OCI-LY7 (cell line): ENCODE results near the gene TUBGCP5.

Experiments
- EZH2phosphoT487 ChIP-seq: fragments of 200-600 bp; sonication (generic); IDR thresholded peaks from 2 replicates; pipeline ENCODE4 v1.6.1; 2018; ENCODE audit warnings: low read depth, borderline replicate concordance, mild to moderate bottlenecking, mixed run types, antibody characterized with exemption, low read length, moderate library complexity, mixed read lengths
- TF ChIP-seq, protein P1 (sequence below): fragments of 200-600 bp; sonication (generic); conservative IDR thresholded peaks from 2 replicates; pipeline ENCODE4 v1.5.1; 2014; ENCODE audit warnings: mild to moderate bottlenecking, antibody characterized with exemption, low read length, moderate library complexity, mixed read lengths

DNA sequence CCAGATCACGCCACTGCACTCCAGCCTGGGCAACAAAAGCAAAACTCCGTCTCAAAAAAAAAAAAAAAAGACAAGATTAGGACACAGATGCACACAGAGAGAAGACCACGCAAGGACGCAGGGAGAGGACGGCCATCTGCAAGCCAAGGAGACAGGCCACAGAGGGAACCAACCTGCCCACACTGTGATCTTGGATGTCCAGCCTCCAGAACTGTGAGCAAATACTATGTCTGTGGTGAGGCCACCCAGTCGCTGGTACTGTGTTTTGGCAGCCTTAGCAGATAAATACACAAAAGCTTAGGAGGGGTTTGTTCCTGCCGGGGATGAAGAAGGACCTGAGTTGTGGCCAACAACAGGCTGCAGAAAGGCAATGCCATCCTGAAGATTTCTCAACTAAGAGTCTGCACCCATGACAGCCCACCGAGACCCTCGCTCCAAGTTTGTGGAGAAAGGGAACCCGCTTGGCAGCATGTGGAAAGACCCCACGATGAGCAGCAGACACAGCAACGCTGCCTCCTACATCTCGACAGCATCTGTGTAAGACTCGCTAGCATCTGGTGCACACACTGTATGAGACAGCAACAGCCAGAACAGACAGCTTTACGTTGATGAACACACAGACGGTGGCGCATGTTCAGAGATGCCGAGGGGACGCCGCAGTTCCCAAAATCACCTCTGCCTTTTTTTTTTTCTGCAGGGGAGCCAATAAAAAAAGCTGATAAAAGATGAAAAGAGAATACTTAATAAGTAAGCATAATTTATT is 72.9 kb downstream of the TUBGCP5 start:
- TF ChIP-seq, protein P1, sequence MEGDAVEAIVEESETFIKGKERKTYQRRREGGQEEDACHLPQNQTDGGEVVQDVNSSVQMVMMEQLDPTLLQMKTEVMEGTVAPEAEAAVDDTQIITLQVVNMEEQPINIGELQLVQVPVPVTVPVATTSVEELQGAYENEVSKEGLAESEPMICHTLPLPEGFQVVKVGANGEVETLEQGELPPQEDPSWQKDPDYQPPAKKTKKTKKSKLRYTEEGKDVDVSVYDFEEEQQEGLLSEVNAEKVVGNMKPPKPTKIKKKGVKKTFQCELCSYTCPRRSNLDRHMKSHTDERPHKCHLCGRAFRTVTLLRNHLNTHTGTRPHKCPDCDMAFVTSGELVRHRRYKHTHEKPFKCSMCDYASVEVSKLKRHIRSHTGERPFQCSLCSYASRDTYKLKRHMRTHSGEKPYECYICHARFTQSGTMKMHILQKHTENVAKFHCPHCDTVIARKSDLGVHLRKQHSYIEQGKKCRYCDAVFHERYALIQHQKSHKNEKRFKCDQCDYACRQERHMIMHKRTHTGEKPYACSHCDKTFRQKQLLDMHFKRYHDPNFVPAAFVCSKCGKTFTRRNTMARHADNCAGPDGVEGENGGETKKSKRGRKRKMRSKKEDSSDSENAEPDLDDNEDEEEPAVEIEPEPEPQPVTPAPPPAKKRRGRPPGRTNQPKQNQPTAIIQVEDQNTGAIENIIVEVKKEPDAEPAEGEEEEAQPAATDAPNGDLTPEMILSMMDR: no peak
- no peak for TF ChIP-seq EZH2phosphoT487
